ENCODE data around the gene RFX2.

The RFX2 gene

GRCh38 chr19:6059988-6060599 is 50.2 kb downstream of the RFX2 start:
- DNase-seq (ENCODE audit: low spot score): peak; percentile 19

- peak; percentile 19 for DNase-seq (ENCODE audit: low spot score)
These were observed 50.8 kb downstream of the RFX2 start for GRCh38 chr19:6059396-6059947.

DNA sequence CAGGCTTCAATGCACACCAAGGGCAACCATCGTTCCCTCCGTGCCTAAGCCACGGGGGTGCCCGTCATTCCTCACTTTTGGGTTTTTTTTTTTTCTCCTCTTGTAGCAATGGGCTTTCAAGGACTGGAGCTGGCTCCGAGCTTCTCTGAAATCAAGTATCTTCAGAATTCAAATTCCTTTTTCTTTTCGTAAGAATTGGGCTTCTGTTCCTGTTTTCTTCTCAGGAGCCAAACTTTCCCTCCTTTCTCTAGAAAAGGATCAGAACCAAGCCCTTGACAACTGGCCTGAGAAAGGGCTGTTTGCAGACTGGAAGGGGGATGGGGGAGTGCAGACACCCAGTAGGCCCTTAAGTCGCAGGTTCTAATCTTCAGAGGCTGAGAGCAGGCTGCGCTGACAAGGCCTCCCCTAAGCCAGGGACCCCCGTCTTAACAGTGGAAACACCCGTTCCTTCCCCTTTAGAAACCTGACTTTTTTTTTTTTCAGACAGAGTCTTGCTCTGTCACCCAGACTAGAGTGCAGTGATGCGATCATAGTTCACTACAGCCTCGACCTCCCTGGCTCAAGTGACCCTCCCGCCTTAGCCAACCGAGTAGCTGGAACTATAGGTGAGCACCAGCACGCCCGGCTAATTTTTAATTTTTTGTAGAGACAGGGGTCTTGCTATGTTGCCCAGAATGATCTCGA is 51.6 kb downstream of the RFX2 start:
- DNase-seq (ENCODE audit: low spot score): peak; percentile 16

DNA sequence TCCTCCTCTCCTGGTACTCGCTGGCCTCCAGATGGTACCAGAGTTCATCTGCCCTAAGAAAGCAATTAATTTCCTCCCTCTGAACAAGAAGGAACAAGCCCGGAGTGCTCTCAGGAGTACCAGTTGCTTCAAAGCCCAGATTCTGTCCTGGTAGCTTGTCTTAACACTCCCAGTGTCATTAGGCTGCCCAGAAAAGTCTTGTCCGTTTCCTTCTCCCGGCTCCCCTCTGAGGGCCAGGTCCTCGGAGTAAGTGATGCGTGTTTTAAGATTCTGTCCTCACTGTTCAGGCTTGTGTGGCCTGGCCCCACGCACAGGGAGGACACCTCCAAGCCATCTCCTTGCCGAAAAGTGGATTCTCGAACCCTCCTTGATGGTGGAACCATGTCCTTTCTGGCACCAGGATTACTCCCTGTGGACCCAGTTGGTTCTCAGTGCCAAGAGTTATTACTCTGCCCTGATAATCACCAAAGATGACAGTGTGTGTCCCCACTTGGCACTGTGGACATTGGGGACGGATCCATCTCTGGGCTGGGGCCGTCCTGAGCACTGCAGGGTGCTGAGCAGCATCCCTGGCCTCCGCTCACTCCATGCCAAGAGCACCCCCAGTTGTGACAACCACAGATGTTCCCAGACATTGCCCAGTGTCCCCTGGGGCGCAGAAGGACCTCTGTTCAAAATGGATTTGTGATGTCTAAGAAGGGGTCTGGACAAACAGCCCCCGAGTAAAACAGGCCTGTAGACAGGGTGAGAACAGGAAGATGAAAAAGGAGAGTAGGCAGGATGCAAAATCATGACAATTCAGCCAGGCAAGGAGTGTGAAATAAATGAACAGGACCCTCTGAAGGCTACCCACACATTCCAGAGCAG is 52.4 kb downstream of the RFX2 start:
- DNase-seq (ENCODE audit: low spot score): peak; percentile 32

- peak; percentile 28 for DNase-seq (ENCODE audit: low spot score)
These were observed 53.3 kb downstream of the RFX2 start for GRCh38 chr19:6056801-6057650.

DNA sequence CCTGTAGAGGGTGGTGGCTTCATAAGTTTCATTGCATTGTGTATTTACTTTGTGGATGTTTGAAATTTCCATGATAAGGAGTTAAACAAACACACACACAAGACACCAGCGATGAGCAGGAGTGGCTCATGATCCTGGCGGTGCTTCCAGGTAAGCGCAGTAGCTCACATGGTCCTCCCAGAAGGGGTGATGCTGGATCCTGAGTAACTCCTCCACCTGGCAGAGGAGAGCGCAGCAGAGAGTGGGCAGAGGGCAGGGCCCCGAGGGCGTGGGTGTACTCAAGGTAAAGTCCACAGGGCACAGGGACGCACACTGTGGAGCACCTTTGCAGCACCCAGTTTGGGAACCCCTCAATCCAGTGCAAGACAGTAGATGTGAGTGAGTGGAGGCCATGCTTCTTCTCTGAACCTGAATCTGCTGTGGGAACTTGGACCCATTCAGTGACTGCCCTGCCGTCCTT is 54.0 kb downstream of the RFX2 start:
- peak; percentile 35 for DNase-seq (ENCODE audit: low spot score)

GRCh38 chr19:6055013-6055795 is 55.1 kb downstream of the RFX2 start:
- DNase-seq (ENCODE audit: low spot score): no peak

- DNase-seq (ENCODE audit: low spot score): peak; percentile 84
These were observed 61.4 kb downstream of the RFX2 start for GRCh38 chr19:6048793-6049405.

DNA sequence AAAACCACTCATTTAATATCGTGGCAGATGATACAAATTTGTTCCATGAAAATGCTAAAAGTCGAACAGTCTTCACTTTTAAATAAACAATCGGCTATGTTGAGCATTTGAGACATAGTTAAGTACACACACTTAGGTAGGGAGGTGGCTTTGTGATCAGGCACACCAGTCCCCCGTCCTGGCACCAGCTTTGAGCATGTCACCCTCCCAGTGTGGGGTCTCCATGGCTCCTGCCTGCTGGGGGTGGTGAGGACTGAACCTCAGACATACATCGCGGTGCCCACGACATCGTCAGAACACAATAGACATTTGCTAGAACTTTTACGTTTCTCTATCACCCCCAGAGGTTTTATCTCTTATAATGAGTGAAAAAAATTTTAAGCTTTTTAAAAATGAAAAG is 62.0 kb downstream of the RFX2 start:
- no peak for DNase-seq (ENCODE audit: low spot score)

GRCh38 chr19:6047741-6048251 is 62.5 kb downstream of the RFX2 start:
- DNase-seq (ENCODE audit: low spot score): peak; percentile 72

- no peak for DNase-seq (ENCODE audit: low spot score)
These were observed 63.0 kb downstream of the RFX2 start for GRCh38 chr19:6047256-6047655.

- no peak for DNase-seq (ENCODE audit: low spot score)
These were observed 65.2 kb downstream of the RFX2 start for GRCh38 chr19:6045108-6045507.

DNA sequence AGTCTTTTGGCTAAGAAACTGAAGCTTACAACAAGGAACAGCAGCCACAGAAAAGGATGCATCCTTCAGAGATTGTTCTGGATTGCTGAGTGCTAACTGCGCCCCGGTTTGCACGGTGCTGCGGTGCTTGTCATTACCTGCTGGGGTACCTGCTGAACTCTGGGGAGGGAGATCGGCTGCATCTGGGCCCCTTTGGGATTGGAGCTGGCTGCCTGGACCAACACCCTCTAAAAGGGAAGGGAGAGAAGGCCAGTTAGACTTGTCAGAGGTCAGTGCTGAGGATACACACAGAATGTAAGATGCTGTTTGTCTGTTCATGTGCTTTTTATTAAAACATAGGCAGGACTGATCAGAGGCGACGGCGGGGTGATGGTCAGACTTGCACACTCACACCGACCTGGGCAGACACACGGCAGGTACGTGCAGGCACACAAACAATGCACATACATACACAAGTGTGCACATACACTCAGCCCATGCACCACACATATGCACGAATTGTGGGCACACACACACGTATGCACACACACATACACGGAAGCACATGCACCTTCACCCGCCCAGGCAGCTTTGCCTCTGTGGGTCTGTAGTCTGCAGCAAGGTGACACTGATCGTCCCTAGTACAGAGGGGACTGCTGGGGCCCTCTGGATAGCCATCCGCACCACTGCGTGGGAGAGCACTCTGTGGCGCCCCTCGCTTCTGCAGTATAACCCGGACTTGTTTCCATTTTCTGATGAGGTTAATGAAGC is 66.1 kb downstream of the RFX2 start:
- DNase-seq (ENCODE audit: low spot score): no peak

- no peak for DNase-seq (ENCODE audit: low spot score)
These were observed 67.2 kb downstream of the RFX2 start for GRCh38 chr19:6042776-6043726.

DNA sequence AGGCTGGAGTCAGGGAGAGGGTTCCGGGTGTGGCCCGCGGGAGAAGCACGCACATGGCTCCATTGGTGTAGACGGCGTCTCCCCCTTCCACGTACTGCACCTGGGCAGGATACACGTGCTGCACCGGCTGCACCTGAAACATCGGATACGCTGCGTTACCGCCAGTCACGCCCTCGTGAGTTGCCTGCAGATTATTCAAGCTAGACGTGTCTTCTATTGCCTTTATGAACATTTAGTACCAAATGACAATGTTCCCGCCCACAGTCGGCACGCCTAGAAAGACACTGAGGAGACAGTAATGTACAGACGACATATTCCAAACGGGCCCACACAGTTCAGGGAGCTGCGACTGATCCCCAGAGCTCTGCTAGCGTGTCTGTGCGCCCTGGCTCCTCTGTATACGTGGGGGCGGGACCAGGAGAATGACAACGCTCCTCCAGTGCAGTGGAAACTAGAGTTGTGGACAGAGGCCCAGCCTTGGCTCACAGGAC is 68.3 kb downstream of the RFX2 start:
- DNase-seq (ENCODE audit: low spot score): no peak

DNA sequence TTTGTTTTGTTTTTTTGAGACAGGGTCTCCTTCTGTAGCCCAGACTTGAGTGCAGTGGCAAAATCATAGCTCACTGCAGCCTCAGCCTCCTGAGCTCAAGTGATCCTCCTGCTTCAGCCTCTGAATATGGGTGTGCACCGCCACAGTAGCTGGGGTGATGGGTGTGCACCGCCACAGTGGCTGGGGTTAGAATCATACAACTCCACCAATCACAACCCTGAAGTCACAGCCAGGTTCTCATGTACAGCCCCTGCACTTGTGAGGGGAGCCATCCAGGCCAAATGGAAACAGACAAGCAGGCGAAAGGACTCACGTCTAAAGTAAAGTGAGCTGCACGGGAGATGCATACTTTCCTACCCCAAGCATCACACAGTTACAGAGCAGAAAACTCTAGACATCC is 69.2 kb downstream of the RFX2 start:
- no peak for DNase-seq (ENCODE audit: low spot score)

- DNase-seq (ENCODE audit: low spot score): no peak
These were observed 70.6 kb downstream of the RFX2 start for GRCh38 chr19:6039566-6040225.

Measured in ecto neural progenitor cell (in vitro differentiated cells).